Ascending aorta (tissue), 2 donors: ENCODE results near the gene AGK. TPM values are rescaled to one million over a fixed set of nuclear protein-coding genes. Genes with fewer than 3 reads are reported as not detected.

Experiments
- DNase-seq, 2 donors: peaks; one replicate each; pipeline ENCODE4 v3.0.0-alpha.2; 2019; ENCODE audit warnings: low spot score in 2 of 2
- H3K27ac ChIP-seq, 2 donors: fragments of 200-600 bp; sonication (generic); one replicate each; pipeline ENCODE4 v1.5.1; 2016 to 2017; ENCODE audit warnings: mild to moderate bottlenecking in 1 of 2
- H3K27me3 ChIP-seq: fragments of 200-600 bp; sonication (generic); one replicate; pipeline ENCODE4 v1.5.1; 2017
- H3K36me3 ChIP-seq, 2 donors: fragments of 200-600 bp; sonication (generic); one replicate each; pipeline ENCODE4 v1.5.1; 2016
- H3K4me1 ChIP-seq, 2 donors: fragments of 200-600 bp; sonication (generic); one replicate each; pipeline ENCODE4 v1.5.1; 2016 to 2017; ENCODE audit warnings: mild to moderate bottlenecking in 1 of 2
- H3K4me3 ChIP-seq, 2 donors: fragments of 200-600 bp; sonication (generic); one replicate each; pipeline ENCODE4 v1.5.1; 2016 to 2017; ENCODE audit warnings: mild to moderate bottlenecking in 1 of 2
- H3K9me3 ChIP-seq, 2 donors: fragments of 200-600 bp; sonication (generic); one replicate each; pipeline ENCODE4 v1.5.1; 2016
- CTCF ChIP-seq, 3 experiments: fragments of 200-600 bp in 2 of 3; fragments of 450-650 bp in 1 of 3; sonication (generic) in 2 of 3; IDR thresholded peaks; one replicate each; pipeline ENCODE4 v1.5.1; 2016 to 2019; ENCODE audit warnings: antibody characterized with exemption in 3 of 3, mild to moderate bottlenecking in 1 of 3, moderate library complexity in 1 of 3
- intact Hi-C: fragments of 100-400 bp; cut with DNase I; formaldehyde crosslinking; loops from one replicate; pipeline ENCODE4 v1.15.1; 2023
- total RNA-seq: library from RNA; depleted of rRNA; stranded (reverse); fragments of >200 nt; gene quantifications from one replicate; pipeline ENCODE4 v1.1.0, GENCODE V29; 2016

Gene AGK
- total RNA-seq, 1 donor from 2014 or later: 16.1 TPM

- peaks cover 36 to 59% of the 10 kb centered on the region in 2 donors for H3K36me3 ChIP-seq
- DNase-seq: no peak
- intact Hi-C loops: no loop called here
Observed at GRCh38 chr7:141666071-141666470, 114.9 kb downstream of the AGK start.

DNA sequence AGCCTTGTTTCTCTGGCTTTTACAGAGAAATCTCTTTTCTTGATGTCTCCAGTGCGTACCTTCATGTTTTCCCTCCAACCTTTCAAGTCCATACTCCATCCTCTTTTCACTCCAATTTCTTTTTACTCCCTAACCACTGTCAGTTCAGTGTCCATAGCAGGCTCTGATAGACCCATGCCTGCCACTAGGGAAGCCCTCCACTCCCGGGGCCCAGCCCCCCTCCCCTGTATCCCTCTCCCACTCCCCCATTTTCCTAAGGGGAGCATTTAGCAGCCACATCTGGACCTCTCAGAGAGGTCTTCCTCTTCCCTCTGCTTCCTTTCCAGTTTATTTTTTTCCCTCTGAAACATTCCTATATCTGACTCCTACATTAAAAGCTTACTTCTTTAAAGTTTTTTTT lies 117.6 kb downstream of the AGK start:
- intact Hi-C loops: no loop called here

More at GRCh38 chr7:141666071-141666470, 114.9 kb downstream of the AGK start:
- no peaks in the 10 kb centered on the region for H3K27me3 ChIP-seq
- no peak overlapping the region for H3K27ac ChIP-seq
- H3K9me3 ChIP-seq: no peaks in the 10 kb centered on the region
- H3K4me1 ChIP-seq: no peaks in the 10 kb centered on the region
- H3K4me3 ChIP-seq: no peak overlapping the region
- TF ChIP-seq CTCF (IDR thresholded peaks at IDR 0.05): no peak

DNA sequence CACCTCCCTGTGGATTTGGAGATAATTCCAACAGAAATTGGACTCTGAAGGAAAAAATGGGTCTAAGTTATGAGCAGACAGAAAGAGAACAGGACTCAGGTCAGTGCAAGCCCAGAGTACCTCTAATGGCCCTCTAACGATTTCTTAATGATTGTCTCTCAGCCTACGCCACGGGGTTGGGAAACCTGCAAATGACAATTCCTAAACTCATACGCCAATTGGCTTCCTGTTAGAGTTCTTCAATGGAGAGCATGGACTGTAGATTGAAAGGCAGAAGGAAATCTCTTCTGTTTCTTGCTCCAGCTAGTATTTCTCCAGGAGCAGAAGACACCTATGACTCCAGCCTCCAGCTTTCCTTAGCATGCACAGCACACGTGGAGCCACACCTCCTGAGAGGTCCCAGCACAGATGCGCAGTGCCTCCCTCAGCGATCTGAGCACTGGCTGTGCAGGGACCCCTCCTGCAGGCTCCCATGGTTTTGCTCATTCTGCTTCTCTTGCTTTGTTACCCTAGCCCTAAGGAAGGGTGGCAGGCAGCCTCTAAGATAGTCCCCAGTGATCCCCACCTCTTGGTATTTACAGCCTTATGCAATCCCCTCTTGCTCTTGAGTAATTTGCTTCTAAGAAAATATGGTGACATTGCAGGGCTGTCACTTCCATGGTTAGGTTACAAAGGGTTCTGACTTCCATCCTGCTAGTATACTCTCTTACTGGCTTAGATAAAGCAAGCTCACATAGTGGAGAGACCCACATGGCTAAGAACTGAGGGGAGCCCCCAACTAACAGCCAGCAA lies 120.7 kb downstream of the AGK start:
- H3K4me3 ChIP-seq: no peak overlapping the region
- intact Hi-C loops: no loop called here

More for the DNA sequence above, 117.6 kb downstream of the AGK start:
- H3K4me3 ChIP-seq: no peak overlapping the region
- H3K27me3 ChIP-seq: no peaks in the 10 kb centered on the region
- no peaks in the 10 kb centered on the region for H3K9me3 ChIP-seq
- DNase-seq: no peak
- TF ChIP-seq CTCF (IDR thresholded peaks at IDR 0.05): no peak
- peaks cover 35 to 56% of the 10 kb centered on the region in 2 donors for H3K36me3 ChIP-seq
- H3K27ac ChIP-seq: no peak overlapping the region
- H3K4me1 ChIP-seq: no peaks in the 10 kb centered on the region

GRCh38 chr7:141673346-141673745 lies 122.1 kb downstream of the AGK start:
- no peak overlapping the region for H3K4me3 ChIP-seq
- H3K4me1 ChIP-seq: peaks cover 0 to 11% of the 10 kb centered on the region in 2 donors
- TF ChIP-seq CTCF (IDR thresholded peaks at IDR 0.05): no peak
- intact Hi-C loops: no loop called here
- peaks cover 8 to 26% of the 10 kb centered on the region in 2 donors for H3K36me3 ChIP-seq
- no peaks in the 10 kb centered on the region for H3K9me3 ChIP-seq
- DNase-seq: no peak
- no peaks in the 10 kb centered on the region for H3K27me3 ChIP-seq
- no peak overlapping the region for H3K27ac ChIP-seq

More for the DNA sequence above, 120.7 kb downstream of the AGK start:
- DNase-seq: no peak
- no peak overlapping the region for H3K27ac ChIP-seq
- peaks cover 0 to 11% of the 10 kb centered on the region in 2 donors for H3K4me1 ChIP-seq
- TF ChIP-seq CTCF (IDR thresholded peaks at IDR 0.05): no peak
- H3K36me3 ChIP-seq: peaks cover 12 to 32% of the 10 kb centered on the region in 2 donors
- no peaks in the 10 kb centered on the region for H3K27me3 ChIP-seq
- H3K9me3 ChIP-seq: no peaks in the 10 kb centered on the region

- Histone ChIP-seq H3K36me3 (peaks cover 8 to 26% of the 10 kb centered on the region in 2 donors), H3K4me1 (peaks cover 0 to 11% of the 10 kb centered on the region in 2 donors), H3K9me3 (no peaks in the 10 kb centered on the region), H3K27me3 (no peaks in the 10 kb centered on the region), H3K27ac (peak overlapping the region; percentile 51 to 69), H3K4me3 (no peak overlapping the region)
- DNase-seq: no peak
- no peak for TF ChIP-seq CTCF (IDR thresholded peaks at IDR 0.05)
- intact Hi-C loops: no loop called here
Observed at GRCh38 chr7:141674171-141674671, 123.0 kb downstream of the AGK start.
